HL-60 (cell line): Measurements from ENCODE around the gene LCE3D.

Source experiments
- DNase-seq, 2 experiments: peaks; one replicate each; pipeline ENCODE4 v3.0.0-alpha.2; 2010 to 2020; ENCODE audit warnings: low read depth in 1 of 2, low spot score in 1 of 2
- H3K27ac ChIP-seq: fragments of 250-450 bp; sonication (Bioruptor Pico); replicated peaks from 2 replicates; pipeline ENCODE4 v1.5.1; 2020; ENCODE audit warnings: mild to moderate bottlenecking, moderate library complexity
- H3K27me3 ChIP-seq: fragments of 250-450 bp; sonication (Bioruptor Pico); 2 replicates; pipeline ENCODE4 v1.5.1; 2021; ENCODE audit warnings: mild to moderate bottlenecking, moderate library complexity; ENCODE audit not compliant: insufficient read depth, poor library complexity, severe bottlenecking
- H3K4me3 ChIP-seq: replicated peaks from 2 replicates; pipeline ENCODE4 v1.5.1; 2011; ENCODE audit warnings: mild to moderate bottlenecking, control low read depth, low read length; ENCODE audit not compliant: insufficient read depth
- GABPA ChIP-seq: IDR thresholded peaks from 2 replicates; pipeline ENCODE4 v1.6.1; 2012; ENCODE audit warnings: low read depth
- POLR2AphosphoS5 ChIP-seq: IDR thresholded peaks from 2 replicates; pipeline ENCODE4 v1.6.1; 2012; ENCODE audit warnings: low read depth
- SPI1 ChIP-seq: IDR thresholded peaks from 2 replicates; pipeline ENCODE4 v1.6.1; 2012; ENCODE audit warnings: low read depth, mild to moderate bottlenecking, borderline replicate concordance
- TF ChIP-seq, protein P1 (sequence below): IDR thresholded peaks from 2 replicates; pipeline ENCODE4 v1.6.1; 2012; ENCODE audit warnings: low read depth; ENCODE audit not compliant: insufficient replicate concordance
- TF ChIP-seq, protein P2 (sequence below): IDR thresholded peaks from one replicate; pipeline ENCODE4 v1.5.1; 2011; ENCODE audit warnings: low read length, control low read depth, inconsistent platforms; ENCODE audit not compliant: insufficient read depth

LCE3D gene

DNA sequence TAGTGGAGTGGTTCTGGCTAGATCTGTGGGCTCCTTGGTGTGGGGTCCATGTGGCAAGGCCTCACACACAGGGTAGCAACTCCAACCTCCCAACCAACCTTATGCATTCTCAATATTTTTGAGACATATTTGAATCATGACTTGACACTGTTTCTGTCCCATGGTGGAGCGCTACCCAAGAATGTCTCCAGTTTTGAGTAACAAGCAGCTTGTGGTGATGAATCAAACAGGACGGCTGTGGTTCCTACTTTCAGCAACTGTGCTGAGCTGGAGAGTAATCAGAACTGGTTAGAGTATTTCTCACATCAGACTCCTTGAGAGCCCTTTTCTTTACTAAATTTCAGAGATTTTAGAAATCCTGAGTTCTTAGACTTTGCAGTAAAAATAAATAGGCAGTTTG, 3.1 kb downstream of the LCE3D start:
- no peak for DNase-seq
- H3K4me3 ChIP-seq, result no peak overlapping the region
- TF ChIP-seq, protein P1, sequence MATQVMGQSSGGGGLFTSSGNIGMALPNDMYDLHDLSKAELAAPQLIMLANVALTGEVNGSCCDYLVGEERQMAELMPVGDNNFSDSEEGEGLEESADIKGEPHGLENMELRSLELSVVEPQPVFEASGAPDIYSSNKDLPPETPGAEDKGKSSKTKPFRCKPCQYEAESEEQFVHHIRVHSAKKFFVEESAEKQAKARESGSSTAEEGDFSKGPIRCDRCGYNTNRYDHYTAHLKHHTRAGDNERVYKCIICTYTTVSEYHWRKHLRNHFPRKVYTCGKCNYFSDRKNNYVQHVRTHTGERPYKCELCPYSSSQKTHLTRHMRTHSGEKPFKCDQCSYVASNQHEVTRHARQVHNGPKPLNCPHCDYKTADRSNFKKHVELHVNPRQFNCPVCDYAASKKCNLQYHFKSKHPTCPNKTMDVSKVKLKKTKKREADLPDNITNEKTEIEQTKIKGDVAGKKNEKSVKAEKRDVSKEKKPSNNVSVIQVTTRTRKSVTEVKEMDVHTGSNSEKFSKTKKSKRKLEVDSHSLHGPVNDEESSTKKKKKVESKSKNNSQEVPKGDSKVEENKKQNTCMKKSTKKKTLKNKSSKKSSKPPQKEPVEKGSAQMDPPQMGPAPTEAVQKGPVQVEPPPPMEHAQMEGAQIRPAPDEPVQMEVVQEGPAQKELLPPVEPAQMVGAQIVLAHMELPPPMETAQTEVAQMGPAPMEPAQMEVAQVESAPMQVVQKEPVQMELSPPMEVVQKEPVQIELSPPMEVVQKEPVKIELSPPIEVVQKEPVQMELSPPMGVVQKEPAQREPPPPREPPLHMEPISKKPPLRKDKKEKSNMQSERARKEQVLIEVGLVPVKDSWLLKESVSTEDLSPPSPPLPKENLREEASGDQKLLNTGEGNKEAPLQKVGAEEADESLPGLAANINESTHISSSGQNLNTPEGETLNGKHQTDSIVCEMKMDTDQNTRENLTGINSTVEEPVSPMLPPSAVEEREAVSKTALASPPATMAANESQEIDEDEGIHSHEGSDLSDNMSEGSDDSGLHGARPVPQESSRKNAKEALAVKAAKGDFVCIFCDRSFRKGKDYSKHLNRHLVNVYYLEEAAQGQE, result no peak
- no peak for TF ChIP-seq GABPA
- no peak for TF ChIP-seq POLR2AphosphoS5
- no peak for TF ChIP-seq SPI1
- TF ChIP-seq, protein P2, sequence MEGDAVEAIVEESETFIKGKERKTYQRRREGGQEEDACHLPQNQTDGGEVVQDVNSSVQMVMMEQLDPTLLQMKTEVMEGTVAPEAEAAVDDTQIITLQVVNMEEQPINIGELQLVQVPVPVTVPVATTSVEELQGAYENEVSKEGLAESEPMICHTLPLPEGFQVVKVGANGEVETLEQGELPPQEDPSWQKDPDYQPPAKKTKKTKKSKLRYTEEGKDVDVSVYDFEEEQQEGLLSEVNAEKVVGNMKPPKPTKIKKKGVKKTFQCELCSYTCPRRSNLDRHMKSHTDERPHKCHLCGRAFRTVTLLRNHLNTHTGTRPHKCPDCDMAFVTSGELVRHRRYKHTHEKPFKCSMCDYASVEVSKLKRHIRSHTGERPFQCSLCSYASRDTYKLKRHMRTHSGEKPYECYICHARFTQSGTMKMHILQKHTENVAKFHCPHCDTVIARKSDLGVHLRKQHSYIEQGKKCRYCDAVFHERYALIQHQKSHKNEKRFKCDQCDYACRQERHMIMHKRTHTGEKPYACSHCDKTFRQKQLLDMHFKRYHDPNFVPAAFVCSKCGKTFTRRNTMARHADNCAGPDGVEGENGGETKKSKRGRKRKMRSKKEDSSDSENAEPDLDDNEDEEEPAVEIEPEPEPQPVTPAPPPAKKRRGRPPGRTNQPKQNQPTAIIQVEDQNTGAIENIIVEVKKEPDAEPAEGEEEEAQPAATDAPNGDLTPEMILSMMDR, result no peak
- no peak overlapping the region for H3K27ac ChIP-seq
- H3K27me3 ChIP-seq, result no peaks in the 10 kb centered on the region

DNA sequence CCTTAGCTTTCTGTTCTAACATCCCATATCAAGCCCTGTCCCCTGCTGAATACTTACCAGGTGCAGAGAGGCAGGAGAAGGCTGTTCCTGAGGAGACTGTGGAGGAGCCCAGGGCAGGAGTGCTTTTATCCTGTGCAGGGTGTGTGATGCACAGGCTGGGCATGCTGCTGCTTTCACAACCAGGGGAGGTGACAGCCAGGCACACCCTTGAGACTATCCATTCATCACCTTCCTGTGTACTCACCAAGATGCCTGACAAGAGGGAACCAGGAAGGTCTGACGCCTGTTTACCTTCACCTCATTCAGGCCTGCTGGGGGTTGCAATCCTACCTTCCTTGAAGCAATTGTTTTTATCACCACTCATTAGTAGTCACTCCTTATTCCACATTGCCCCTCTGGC, 13.6 kb downstream of the LCE3D start, which contains the start of gene LCE3E:
Gene LCE3E, minus strand, starts transcription at position 100 of the 400 bp plus-strand sequence. CDS start 572 bp downstream, outside the sequence.
- H3K27me3 ChIP-seq, result no peaks in the 10 kb centered on the region
- no peak within 1 kb of the TSS for H3K27ac ChIP-seq
- H3K4me3 ChIP-seq, result no peak within 1 kb of the TSS
- DNase-seq, result no peak
- TF ChIP-seq, protein P1, result no peak
- TF ChIP-seq, protein P2, result no peak
- TF ChIP-seq GABPA (no peak), SPI1 (no peak), POLR2AphosphoS5 (no peak)

DNA sequence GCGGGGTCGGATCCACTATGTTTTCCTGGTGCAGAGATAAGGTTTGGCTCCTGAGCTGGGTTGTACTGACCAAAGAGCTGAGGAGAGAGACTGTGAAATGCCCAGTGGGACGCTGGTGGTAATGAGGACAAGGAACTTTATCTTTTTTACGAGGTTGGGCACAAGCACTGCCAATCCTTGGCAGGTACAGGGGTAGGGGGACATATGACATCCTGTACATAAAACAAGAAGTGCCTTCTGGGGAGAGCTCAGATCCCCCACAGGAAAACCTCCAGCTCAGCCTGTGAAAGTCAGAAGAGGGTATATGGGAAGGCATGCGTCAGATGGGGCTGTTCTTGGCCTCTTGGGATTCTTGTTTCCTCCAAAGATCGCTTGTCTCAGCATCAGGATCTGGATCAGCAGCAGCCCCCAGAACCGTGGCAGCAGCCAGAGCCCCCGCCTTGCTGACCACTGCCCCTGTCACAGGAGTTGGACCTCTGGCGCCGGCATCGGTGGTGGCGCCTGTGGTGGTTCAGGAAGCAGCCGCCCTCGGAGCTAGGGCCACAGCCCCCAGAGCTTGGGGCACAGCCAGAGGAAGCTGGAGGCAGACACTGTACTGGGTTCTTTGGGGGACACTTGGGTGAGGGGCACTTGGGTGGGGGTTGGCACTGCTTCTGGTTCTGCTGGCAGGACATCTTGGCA, 14.6 kb downstream of the LCE3D start:
- H3K27ac ChIP-seq, result no peak overlapping the region
- no peaks in the 10 kb centered on the region for H3K27me3 ChIP-seq
- H3K4me3 ChIP-seq, result no peak overlapping the region

More for the DNA sequence above, 14.6 kb downstream of the LCE3D start:
- DNase-seq, result no peak
- TF ChIP-seq SPI1 (no peak), POLR2AphosphoS5 (no peak), GABPA (no peak)
- TF ChIP-seq, protein P1, result no peak
- TF ChIP-seq, protein P2, result no peak
